Naive thymus-derived CD8-positive, alpha-beta T cell (primary cell): Measurements from ENCODE around the gene SLC38A2. TPM values are rescaled to one million over a fixed set of nuclear protein-coding genes. Genes with fewer than 3 reads are reported as not detected.

Source experiments
- ATAC-seq, 2 donors: fragments of 150-1000 bp; cut with Tn5 transposase in 1 of 2; sonication (Bioruptor Pico), chemical (Tn5 transposase) in 1 of 2; 1 replicate in 1 of 2; 2 replicates in 1 of 2; pipeline ENCODE4 v1.10.0; 2021; ENCODE audit warnings: mild to moderate bottlenecking in 2 of 2, moderate library complexity in 2 of 2
- POLR2A ChIA-PET: fragments of 350-600 bp; sonication (Branson Sonifier 250); formaldehyde crosslinking; loops from one replicate; lab custom pipeline; 2021; ENCODE audit warnings: antibody characterized with exemption; lab: Charles Lee
- DNase-seq, 10 donors: peaks; one replicate each; pipeline versions ENCODE4 v3.0.0 to v3.0.0-alpha.2; 2020 to 2022
- H3K27ac Mint-ChIP-seq, 10 donors: one replicate each; pipeline ENCODE4 v1.8.0; 2020 to 2022; ENCODE audit warnings: mild to moderate bottlenecking in 10 of 10, mixed read lengths in 10 of 10, moderate library complexity in 4 of 10, inconsistent platforms in 1 of 10
- H3K27me3 Mint-ChIP-seq, 5 donors: one replicate each; pipeline ENCODE4 v1.8.0; 2021 to 2022; ENCODE audit warnings: mixed read lengths in 5 of 5
- H3K36me3 Mint-ChIP-seq, 3 donors: one replicate each; pipeline ENCODE4 v1.8.0; 2020 to 2022; ENCODE audit warnings: mixed read lengths in 3 of 3, mild to moderate bottlenecking in 2 of 3, inconsistent platforms in 1 of 3
- H3K4me1 Mint-ChIP-seq, 4 donors: one replicate each; pipeline ENCODE4 v1.8.0; 2021 to 2022; ENCODE audit warnings: mixed read lengths in 4 of 4
- H3K4me3 Mint-ChIP-seq, 10 donors: one replicate each; pipeline ENCODE4 v1.8.0; 2020 to 2022; ENCODE audit warnings: mild to moderate bottlenecking in 10 of 10, mixed read lengths in 10 of 10, moderate library complexity in 6 of 10, inconsistent platforms in 1 of 10
- H3K9me3 Mint-ChIP-seq, 9 donors: one replicate each; pipeline ENCODE4 v1.8.0; 2020 to 2022; ENCODE audit warnings: mixed read lengths in 9 of 9, mild to moderate bottlenecking in 3 of 9, inconsistent platforms in 1 of 9, moderate library complexity in 1 of 9
- polyA plus RNA-seq, 3 donors: library from polyadenylated mRNA; unstranded; fragments of 300-500 nt; fragmentation: Illumina TruSeq; gene quantifications; one replicate each; pipeline ENCODE4 v1.2.3, GENCODE V29; 2021
- total RNA-seq, 8 experiments: library from RNA in 2 of 8; stranded (reverse) in 2 of 8; gene quantifications; one replicate each; pipeline ENCODE4 v1.2.3 and lab custom pipeline; 2021 to 2026

SLC38A2 gene
- total and polyA plus RNA-seq, 5 experiments from 2014 or later = 52.0 to 368 (median 96.1) TPM

DNA sequence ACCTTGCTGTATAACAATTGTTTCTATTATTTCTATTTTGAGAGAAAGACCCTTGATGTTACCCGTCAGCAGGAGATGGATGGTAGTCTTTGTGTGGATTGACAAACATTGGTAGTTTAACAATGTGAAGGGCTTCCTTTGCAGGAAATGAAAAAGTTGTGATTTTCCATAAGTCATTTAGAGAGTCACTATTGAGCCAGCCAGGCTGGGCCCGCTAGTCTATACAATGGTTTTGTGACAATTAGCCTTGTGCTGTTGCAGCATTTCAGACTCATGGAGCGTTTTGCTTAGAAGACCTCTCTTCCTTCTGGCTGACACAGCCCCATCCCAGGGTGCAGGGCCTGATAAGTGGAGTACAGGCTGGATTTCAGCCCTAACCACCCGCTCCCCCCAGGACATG, 18.3 kb upstream of the SLC38A2 start:
- peak overlapping the region in 3 of 10 donors; percentile 19 to 81 (median 45) for H3K27ac Mint-ChIP-seq

DNA sequence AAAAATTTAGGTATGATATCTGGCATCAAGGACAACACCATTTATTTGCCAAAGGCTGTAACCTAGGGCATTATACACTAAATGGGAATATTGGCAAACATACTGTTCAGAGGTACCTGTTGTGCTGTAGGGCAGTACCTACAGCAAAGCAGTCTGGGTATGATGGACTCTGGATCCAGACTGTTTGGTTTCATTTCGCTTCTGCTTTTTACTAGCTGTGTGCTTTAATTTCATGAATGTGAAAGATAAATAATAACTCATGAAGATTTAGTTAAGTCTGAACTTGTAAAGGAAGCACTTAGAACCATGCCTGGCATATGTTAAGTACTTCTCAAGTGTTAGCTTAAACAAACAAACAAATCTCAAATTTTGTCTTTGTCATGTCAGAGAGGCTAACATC, 17.7 kb upstream of the SLC38A2 start:
- peaks cover 4 to 32% (median 31%) of the 10 kb centered on the region in 3 donors for H3K36me3 Mint-ChIP-seq
- ATAC-seq = no peak
- no peaks in the 10 kb centered on the region for H3K27me3 Mint-ChIP-seq
- H3K4me3 Mint-ChIP-seq = no peak overlapping the region
- POLR2A ChIA-PET = no interaction called here
- peaks cover 0 to 1% (median 0%) of the 10 kb centered on the region in 9 donors for H3K9me3 Mint-ChIP-seq
- peak overlapping the region in 3 of 10 donors; percentile 19 to 81 (median 45) for H3K27ac Mint-ChIP-seq
- peaks cover 17 to 58% (median 48%) of the 10 kb centered on the region in 4 donors for H3K4me1 Mint-ChIP-seq
- no peak for DNase-seq

More for the DNA sequence above, 18.3 kb upstream of the SLC38A2 start:
- no peak for DNase-seq
- Mint-ChIP-seq H3K9me3 (peaks cover 0 to 1% (median 0%) of the 10 kb centered on the region in 9 donors), H3K4me3 (no peak overlapping the region), H3K4me1 (peaks cover 17 to 52% (median 44%) of the 10 kb centered on the region in 4 donors), H3K36me3 (peaks cover 4 to 33% (median 32%) of the 10 kb centered on the region in 3 donors), H3K27me3 (no peaks in the 10 kb centered on the region)
- POLR2A ChIA-PET = no interaction called here
- ATAC-seq = no peak

DNA sequence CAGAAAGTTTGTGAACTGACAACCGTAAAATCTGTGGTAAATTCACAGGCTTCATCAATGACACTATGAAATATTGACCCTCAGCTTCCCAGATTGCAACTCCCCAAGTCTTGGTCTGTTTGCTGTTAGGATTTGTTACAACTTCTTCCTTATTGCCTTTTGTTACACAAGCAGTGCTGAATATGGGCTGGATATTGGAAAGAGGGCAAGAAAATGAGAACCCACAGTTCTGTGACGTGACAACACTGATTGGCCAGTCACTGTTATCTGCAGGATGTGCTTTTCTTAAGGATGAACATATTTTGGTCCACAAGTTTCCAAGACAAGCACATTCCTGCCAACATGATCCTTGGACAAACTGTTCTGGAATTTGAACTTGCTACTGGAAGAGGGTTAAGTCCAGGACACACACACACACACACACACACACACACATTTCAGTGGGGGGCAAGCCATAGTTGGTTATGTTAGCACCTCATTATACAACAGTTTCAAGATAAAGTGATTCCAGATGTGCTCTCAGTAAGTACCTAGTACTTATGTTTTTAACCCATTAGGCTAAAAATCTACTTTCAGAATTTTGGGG, 16.6 kb upstream of the SLC38A2 start:
- Mint-ChIP-seq H3K27me3 (no peaks in the 10 kb centered on the region), H3K36me3 (peaks cover 4 to 32% (median 27%) of the 10 kb centered on the region in 3 donors), H3K27ac (peak overlapping the region in 4 of 10 donors; percentile 7 to 75 (median 42)), H3K4me1 (peaks cover 18 to 69% (median 53%) of the 10 kb centered on the region in 4 donors), H3K9me3 (peaks cover 0 to 1% (median 0%) of the 10 kb centered on the region in 9 donors), H3K4me3 (peak overlapping the region in 2 of 10 donors; percentile 26 to 70)
- DNase-seq = no peak
- ATAC-seq = no peak
- POLR2A ChIA-PET = interaction anchor here (1.0 kb wide), 1 partner anchor 24 kb away, joined by 3 read pairs; no protein-coding TSS in a partner anchor

DNA sequence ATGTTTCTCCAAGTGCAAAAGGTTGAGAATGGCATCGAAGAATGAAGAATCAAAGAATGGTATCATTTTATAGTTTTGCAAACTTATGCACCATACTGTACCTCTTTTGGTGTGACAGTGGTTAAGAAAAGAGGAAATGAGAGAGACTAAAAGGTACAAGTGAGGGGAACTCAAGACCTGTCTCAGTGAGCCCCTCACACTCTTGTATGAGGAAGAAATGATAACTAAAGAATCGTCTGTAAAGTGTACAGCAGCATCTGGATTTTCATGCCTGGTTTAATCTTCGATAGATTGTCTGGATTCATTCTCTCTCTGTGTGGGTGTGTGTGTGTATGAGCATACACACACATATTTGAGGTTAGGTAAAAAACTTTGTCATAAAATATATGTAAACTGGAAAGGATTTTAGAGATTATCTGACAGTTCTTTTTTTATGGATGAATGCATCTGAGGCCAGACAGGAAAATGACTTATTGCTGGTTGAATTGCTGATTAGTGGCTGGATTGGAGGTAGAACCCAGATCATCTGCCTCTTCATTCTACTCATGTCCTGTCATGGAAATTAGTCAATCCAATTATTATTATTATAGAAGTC, 16.0 kb upstream of the SLC38A2 start:
- Mint-ChIP-seq H3K36me3 (peaks cover 4 to 29% (median 23%) of the 10 kb centered on the region in 3 donors), H3K9me3 (peaks cover 0 to 1% (median 0%) of the 10 kb centered on the region in 9 donors), H3K27me3 (no peaks in the 10 kb centered on the region), H3K27ac (peak overlapping the region in 9 of 10 donors; percentile 7 to 76 (median 68)), H3K4me3 (peak overlapping the region in 9 of 10 donors; percentile 9 to 80 (median 43)), H3K4me1 (peaks cover 18 to 72% (median 55%) of the 10 kb centered on the region in 4 donors)
- DNase-seq (no peak), ATAC-seq (peak in 1 of 2 donors; percentile 6)
- POLR2A ChIA-PET = interaction anchor here (1.0 to 3.7 kb wide), 4 partner anchors 15 to 24 kb away, joined by 3 to 23 read pairs (median 8); no protein-coding TSS in a partner anchor

DNA sequence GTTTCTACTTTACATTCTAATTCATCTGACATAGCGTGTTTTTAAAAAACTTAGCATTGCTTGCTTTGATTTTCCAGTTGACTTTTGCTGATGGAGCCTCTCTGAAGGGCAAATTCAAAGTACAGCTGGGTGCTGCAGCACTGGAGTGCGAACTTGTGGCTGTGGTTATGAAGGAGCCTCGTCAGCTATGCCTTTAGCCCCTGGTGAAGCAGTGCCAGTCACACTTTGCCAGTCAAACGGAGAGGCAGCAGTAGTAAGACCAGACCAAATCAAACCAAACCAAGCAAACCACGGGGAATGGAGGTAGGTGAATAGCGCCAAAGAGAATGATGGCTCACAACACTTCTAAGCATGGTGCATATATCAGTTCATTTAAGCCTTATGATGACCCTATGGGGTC, 15.1 kb upstream of the SLC38A2 start:
- Mint-ChIP-seq H3K4me3 (peak overlapping the region; percentile 61 to 81 (median 72)), H3K9me3 (peaks cover 0 to 1% (median 0%) of the 10 kb centered on the region in 9 donors), H3K27ac (peak overlapping the region; percentile 40 to 94 (median 82)), H3K27me3 (no peaks in the 10 kb centered on the region), H3K36me3 (peaks cover 4 to 26% (median 18%) of the 10 kb centered on the region in 3 donors), H3K4me1 (peaks cover 21 to 74% (median 55%) of the 10 kb centered on the region in 4 donors)
- DNase-seq (peak in 6 of 10 donors; percentile 18 to 64 (median 24)), ATAC-seq (no peak)
- POLR2A ChIA-PET = interaction anchor here (1.2 to 3.7 kb wide), 3 partner anchors 15 to 20 kb away, joined by 5 to 23 read pairs (median 10); no protein-coding TSS in a partner anchor

DNA sequence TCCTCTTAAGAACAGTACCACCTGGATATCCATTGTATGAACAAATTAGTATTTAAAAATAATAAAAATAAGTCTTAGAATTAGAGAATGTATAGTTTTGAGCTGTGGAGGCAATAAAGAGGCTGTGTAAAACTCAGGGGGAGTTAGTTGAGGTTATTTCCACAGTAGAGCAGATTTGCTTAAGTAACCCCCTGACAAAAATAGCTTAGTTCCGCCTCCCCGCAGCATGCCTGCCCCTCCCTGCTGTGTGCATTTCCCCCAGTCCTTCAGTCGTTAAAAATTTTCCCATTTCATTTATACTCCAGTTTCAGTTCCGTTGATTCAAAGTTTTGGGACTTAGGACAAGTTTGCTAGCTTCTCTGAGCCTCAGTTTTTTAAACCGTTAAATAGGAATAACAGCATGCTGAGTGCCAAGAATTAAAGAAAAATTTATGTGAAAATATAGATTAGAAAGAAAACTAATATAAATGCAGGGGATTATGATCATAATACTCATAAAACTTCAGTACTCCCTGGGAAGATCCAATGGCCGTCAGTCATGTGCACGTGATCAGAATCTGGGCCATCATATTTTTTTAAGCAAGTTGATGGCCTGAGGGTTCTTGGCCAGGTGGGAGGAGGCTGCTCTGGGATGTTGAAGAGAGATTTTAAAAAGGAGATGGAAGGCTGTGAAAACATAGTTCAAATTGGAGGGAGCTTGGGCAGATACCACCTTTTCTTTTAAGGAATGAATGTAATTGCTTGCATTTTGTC, 14.5 kb upstream of the SLC38A2 start:
- H3K4me1 Mint-ChIP-seq = peaks cover 20 to 80% (median 55%) of the 10 kb centered on the region in 4 donors
- ATAC-seq = no peak
- no peaks in the 10 kb centered on the region for H3K27me3 Mint-ChIP-seq
- H3K27ac Mint-ChIP-seq = peak overlapping the region; percentile 40 to 94 (median 82)
- H3K36me3 Mint-ChIP-seq = peaks cover 4 to 23% (median 17%) of the 10 kb centered on the region in 3 donors
- H3K4me3 Mint-ChIP-seq = peak overlapping the region; percentile 61 to 81 (median 73)
- peaks cover 0 to 1% (median 0%) of the 10 kb centered on the region in 9 donors for H3K9me3 Mint-ChIP-seq
- POLR2A ChIA-PET = interaction anchor here (0.9 to 3.7 kb wide), 5 partner anchors 14 to 118 kb away, joined by 4 to 23 read pairs (median 5); partner anchors contain the start of gene SLC38A1
- peak in 1 of 10 donors; percentile 23 for DNase-seq

DNA sequence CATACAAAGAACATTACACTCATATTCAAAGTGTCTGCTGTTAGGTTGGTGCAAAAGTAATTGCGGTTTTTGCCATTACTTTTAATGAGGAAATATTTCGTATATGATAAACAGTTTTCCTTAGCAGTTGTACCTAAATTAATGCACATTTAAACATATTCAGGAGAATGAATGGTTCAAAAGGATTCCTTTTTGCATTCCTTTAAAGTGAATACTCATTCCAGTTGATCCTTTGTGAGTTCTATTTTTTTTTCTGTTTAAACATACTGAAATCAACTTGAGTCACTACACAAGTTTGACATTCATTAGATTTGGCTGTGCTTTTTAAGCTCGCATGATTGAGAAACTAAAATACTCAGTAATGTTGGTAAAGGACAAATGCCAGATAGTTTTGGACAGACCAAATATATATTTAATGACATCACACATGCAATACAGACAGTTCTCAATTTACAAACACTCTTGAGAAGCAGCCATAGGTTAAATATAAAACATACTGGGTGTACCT, 13.8 kb upstream of the SLC38A2 start:
- Mint-ChIP-seq H3K4me1 (peaks cover 20 to 80% (median 57%) of the 10 kb centered on the region in 4 donors), H3K27ac (peak overlapping the region in 1 of 10 donors; percentile 75), H3K27me3 (no peaks in the 10 kb centered on the region), H3K9me3 (peaks cover 0 to 1% (median 0%) of the 10 kb centered on the region in 9 donors), H3K4me3 (peak overlapping the region in 2 of 10 donors; percentile 28 to 70), H3K36me3 (peaks cover 4 to 20% (median 12%) of the 10 kb centered on the region in 3 donors)
- DNase-seq = no peak
- no peak for ATAC-seq
- POLR2A ChIA-PET = interaction anchor here (0.9 to 3.7 kb wide), 4 partner anchors 15 to 117 kb away, joined by 4 to 23 read pairs (median 8); partner anchors contain the start of gene SLC38A1

DNA sequence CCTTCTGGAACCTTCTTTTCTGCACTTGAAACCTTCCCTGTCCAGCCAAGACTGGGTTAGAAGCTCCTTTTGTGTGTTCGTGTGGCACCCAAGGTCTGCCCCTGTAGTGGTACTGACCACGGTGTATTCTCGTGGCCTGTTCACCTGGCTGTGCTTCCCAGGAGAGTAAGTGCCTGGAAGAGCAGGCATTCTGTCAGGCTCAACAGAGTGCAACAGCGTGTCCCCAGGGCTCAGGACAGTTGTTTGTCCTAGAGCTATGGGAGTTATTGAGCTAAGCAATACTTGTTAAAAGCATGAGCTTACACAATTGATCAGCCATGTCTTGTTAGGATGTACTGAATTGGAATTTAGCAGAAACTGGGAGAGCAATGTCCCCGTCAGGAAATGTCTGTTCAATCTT, 12.9 kb upstream of the SLC38A2 start:
- POLR2A ChIA-PET = interaction anchor here (1.2 to 3.7 kb wide), 3 partner anchors 10 to 18 kb away, joined by 3 to 23 read pairs (median 10); no protein-coding TSS in a partner anchor
- H3K27me3 Mint-ChIP-seq = no peaks in the 10 kb centered on the region
- H3K4me1 Mint-ChIP-seq = peaks cover 19 to 70% (median 54%) of the 10 kb centered on the region in 4 donors
- peaks cover 0 to 12% (median 4%) of the 10 kb centered on the region in 3 donors for H3K36me3 Mint-ChIP-seq
- no peak for ATAC-seq
- H3K27ac Mint-ChIP-seq = peak overlapping the region in 7 of 10 donors; percentile 25 to 85 (median 73)
- H3K9me3 Mint-ChIP-seq = no peaks in the 10 kb centered on the region
- H3K4me3 Mint-ChIP-seq = peak overlapping the region in 6 of 10 donors; percentile 15 to 51 (median 26)
- DNase-seq = no peak

DNA sequence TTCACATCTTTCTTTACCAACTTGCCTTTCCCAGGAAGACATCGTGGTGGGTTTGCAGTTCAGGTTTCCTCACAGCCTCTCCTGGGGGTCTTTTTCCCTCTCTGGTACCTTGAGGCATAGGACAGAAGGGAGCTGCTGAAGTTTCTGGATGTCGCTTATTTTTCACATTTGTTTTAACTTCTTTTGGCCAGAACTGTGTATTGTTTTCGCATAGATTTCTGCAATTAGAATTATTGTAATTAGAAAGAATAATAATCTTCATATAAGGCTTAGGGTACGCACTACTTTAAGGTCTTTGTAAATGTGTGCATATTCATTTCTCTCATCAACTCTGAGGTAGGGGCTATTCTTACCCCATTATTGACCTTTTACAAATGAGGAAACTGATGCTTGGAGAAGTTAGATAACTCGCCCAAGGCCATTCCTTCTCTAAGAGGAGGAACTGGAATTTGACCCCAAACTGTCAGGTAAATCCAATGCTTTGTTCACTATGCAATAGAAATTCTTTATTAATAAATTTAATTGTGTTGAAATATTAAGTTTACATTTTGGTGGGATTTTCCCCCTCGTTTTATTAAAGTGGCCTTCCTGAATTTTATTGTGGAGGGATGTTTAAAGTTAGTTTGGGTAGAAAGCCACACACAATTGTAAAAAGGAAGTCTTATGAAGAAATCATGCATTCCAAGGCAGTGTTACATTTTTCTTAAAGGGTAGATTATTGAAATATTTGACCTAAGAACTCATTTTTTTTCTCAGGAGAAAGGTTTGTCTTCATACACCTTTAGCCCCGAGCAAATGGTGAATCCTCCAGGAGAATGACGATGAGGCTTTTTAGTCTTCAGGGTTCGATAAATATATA, 12.1 kb upstream of the SLC38A2 start:
- Mint-ChIP-seq H3K9me3 (no peaks in the 10 kb centered on the region), H3K36me3 (peaks cover 0 to 5% (median 0%) of the 10 kb centered on the region in 3 donors), H3K27me3 (no peaks in the 10 kb centered on the region), H3K4me1 (peaks cover 19 to 63% (median 51%) of the 10 kb centered on the region in 4 donors), H3K4me3 (peak overlapping the region; percentile 85 to 95 (median 90)), H3K27ac (peak overlapping the region; percentile 85 to 99 (median 96))
- ATAC-seq (no peak), DNase-seq (no peak)
- POLR2A ChIA-PET = interaction anchor here (0.7 to 4.1 kb wide), 10 partner anchors 8 to 116 kb away, joined by 3 to 45 read pairs (median 4); partner anchors contain the start of genes SLC38A1 and SLC38A2

DNA sequence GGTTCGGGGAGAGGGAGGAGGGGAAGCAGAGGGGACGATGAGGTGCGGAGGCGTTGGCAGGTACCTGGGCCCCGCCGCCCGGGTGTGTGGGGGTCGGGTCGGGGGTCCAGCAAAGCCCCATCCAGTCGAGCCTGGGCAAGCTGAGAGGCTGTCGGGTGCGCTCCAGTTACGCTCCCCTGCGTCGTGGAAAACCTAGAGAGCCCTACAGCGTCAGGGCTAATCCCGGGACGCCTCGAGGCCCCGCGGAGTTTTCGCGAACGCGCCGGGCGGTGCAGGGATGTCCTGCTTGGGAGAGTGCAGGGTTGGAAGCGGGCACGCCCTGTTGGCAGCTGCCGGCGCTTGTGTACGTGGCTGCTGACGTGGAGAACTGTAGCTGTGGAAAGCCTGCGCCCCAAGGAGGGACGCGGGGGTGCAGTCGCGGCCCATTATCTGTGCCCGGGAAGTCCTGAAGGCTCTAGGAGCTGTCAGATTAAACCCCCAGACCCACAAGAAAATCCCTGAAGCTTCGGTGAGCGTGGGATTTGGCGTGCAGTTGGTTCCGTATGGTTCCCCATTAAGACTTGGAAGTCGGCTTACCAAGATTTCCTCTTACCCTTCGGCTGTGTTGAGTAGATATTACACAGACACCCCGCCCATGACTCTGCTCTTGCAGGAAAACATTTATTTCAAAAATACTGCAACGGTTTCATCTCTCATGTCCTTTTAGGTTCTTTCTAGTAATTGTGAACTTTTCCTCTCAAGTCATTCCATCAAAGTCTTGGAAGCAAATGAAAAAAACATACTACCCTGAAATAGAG, 11.3 kb upstream of the SLC38A2 start:
- ATAC-seq (peak; percentile 60 to 78), DNase-seq (peak; percentile 64 to 87 (median 80))
- H3K9me3 Mint-ChIP-seq = no peaks in the 10 kb centered on the region
- POLR2A ChIA-PET = interaction anchor here (0.7 to 4.1 kb wide), 10 partner anchors 9 to 278 kb away, joined by 3 to 45 read pairs (median 3); partner anchors contain the start of genes SLC38A1 and SLC38A2
- no peaks in the 10 kb centered on the region for H3K36me3 Mint-ChIP-seq
- peaks cover 17 to 55% (median 47%) of the 10 kb centered on the region in 4 donors for H3K4me1 Mint-ChIP-seq
- H3K27me3 Mint-ChIP-seq = no peaks in the 10 kb centered on the region
- H3K27ac Mint-ChIP-seq = peak overlapping the region; percentile 85 to 99 (median 96)
- H3K4me3 Mint-ChIP-seq = peak overlapping the region; percentile 85 to 95 (median 90)
